CD4-positive, alpha-beta T cell treated with Interleukin-4 for 4 hours (primary cell): ENCODE data around the gene KLHDC8A.
"Not testable (repeated sequence)": the region's sequence is repeated elsewhere in the genome, so short reads cannot be mapped to it uniquely, and the experiment has no call there.

Source experiments
- DNase-seq: peaks from one replicate; pipeline ENCODE4 v3.0.0-alpha.2; 2020

Gene KLHDC8A

GRCh38 chr1:205317311-205317917, 39.3 kb downstream of the KLHDC8A start:
- no peak for DNase-seq

GRCh38 chr1:205316161-205316566, 40.6 kb downstream of the KLHDC8A start:
- no peak for DNase-seq

- DNase-seq: peak; percentile 15
These were observed 41.6 kb downstream of the KLHDC8A start for GRCh38 chr1:205315008-205315618.

- DNase-seq: peak; percentile 36
These were observed 43.0 kb downstream of the KLHDC8A start for GRCh38 chr1:205313563-205314308.

- no peak for DNase-seq
These were observed 43.7 kb downstream of the KLHDC8A start for GRCh38 chr1:205312866-205313562.

- no peak for DNase-seq
These were observed 45.6 kb downstream of the KLHDC8A start for GRCh38 chr1:205310976-205311704.

- DNase-seq: no peak
These were observed 47.0 kb downstream of the KLHDC8A start for GRCh38 chr1:205309741-205310140.

GRCh38 chr1:205306929-205307566, 49.7 kb downstream of the KLHDC8A start:
- DNase-seq: no peak

- no peak for DNase-seq
These were observed 52.0 kb downstream of the KLHDC8A start for GRCh38 chr1:205304695-205305070.

- DNase-seq: no peak
These were observed 52.6 kb downstream of the KLHDC8A start for GRCh38 chr1:205304046-205304694.

GRCh38 chr1:205303247-205303888, 53.4 kb downstream of the KLHDC8A start:
- DNase-seq: no peak

GRCh38 chr1:205301842-205302588, 54.7 kb downstream of the KLHDC8A start:
- no peak for DNase-seq

- no peak for DNase-seq
These were observed 55.4 kb downstream of the KLHDC8A start for GRCh38 chr1:205301205-205301821.

- DNase-seq: no peak
These were observed 56.6 kb downstream of the KLHDC8A start for GRCh38 chr1:205300149-205300548.

- no peak for DNase-seq
These were observed 58.3 kb downstream of the KLHDC8A start for GRCh38 chr1:205298191-205298994.

GRCh38 chr1:205297546-205298177, 59.1 kb downstream of the KLHDC8A start:
- not testable (repeated sequence) for DNase-seq

- no peak for DNase-seq
These were observed 60.6 kb downstream of the KLHDC8A start for GRCh38 chr1:205296154-205296553.

- no peak for DNase-seq
These were observed 61.8 kb downstream of the KLHDC8A start for GRCh38 chr1:205294934-205295333.
